H54 (cell line): ENCODE measurements around the gene NCDN.

Experiments
- DNase-seq: peaks from one replicate; pipeline ENCODE4 v3.0.0; 2011; ENCODE audit warnings: low spot score, mixed read lengths; ENCODE audit not compliant: insufficient read length
- FAIRE-seq: peaks from 3 replicates; lab custom pipeline; 2011; peaks lifted over from hg19 to GRCh38; lab: Jason Lieb, UNC
- POLR2A ChIP-seq: IDR thresholded peaks from 2 replicates; pipeline ENCODE4 v1.6.1; 2011; ENCODE audit warnings: low read depth, mild to moderate bottlenecking, low read length

The NCDN gene

DNA sequence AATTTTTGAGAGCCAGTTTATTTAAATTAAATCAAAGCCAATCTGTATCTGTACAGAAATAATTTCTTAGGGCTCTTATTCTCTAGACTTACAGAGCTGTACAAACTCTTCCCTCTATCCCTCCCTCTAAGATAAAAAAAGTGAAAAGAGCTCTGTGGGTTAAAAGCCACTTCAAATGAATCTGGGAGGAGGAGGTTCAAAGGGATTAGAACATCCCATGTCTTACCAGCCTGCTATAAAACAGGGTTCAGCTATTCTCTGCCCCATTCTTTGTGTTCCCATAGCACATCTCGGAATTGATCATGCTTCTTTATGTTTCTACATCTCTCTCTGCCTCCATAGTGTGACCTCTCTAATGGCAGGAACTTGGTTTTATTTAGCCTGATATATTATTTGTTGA, 19.8 kb upstream of the NCDN start:
- no peak for TF ChIP-seq POLR2A
- FAIRE-seq (no peak), DNase-seq (no peak)

DNA sequence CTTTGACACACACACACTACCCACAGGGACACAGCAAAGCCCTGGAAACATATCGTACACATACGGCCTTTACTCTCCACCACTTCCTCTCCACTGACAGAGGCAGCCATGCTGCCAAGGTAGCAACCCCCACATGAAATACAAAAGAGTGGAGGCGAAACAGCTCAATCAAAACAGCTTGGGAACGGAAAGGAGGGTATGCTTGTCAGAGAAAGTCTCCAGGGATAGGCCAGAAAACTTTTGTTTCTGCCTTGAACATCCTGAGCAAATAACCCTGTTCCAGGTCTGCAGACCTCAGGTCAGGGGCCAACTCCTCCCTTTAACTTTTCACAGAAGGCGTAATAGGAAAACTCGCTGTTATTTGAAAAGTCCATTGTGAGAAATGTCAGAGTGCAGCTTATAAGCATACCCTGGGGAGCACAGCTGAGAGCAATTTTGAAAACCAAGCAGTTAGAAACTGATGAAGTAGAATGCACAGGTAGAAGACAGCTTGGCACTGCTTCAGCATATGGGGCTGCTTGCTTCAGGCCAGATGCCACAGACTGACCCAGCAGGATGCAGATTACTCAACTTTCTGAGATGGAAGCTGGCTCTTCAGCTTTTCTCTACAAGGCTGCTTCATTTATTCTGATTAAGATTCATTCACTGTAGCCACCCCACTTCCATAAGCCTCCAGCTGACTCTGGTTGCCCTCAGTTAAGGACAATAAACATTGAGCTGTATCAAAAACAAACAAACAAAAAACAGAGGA, 18.4 kb upstream of the NCDN start:
- no peak for DNase-seq
- TF ChIP-seq POLR2A = no peak
- FAIRE-seq = peak; percentile 83

DNA sequence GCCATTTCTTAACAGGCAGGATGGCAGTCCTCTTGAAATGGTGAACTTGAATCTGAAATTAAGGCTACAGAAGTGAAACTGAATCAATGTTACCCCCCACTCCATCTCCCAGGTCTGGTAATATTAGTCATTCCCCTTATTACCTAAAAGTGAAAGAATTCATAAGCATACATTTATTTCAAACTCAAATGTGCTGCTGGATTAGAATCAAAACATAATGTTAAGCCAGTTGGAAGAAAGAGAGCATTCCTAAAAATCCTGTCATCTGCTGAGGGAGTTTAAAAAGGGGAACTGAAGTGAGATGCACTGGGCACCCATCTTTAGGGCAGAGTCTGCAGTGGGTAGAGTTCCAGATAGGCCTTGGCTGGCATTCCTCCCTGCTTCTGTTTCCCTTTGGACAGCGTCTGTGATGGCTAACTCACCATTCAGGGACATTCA, 17.8 kb upstream of the NCDN start:
- no peak for TF ChIP-seq POLR2A
- no peak for DNase-seq
- no peak for FAIRE-seq

DNA sequence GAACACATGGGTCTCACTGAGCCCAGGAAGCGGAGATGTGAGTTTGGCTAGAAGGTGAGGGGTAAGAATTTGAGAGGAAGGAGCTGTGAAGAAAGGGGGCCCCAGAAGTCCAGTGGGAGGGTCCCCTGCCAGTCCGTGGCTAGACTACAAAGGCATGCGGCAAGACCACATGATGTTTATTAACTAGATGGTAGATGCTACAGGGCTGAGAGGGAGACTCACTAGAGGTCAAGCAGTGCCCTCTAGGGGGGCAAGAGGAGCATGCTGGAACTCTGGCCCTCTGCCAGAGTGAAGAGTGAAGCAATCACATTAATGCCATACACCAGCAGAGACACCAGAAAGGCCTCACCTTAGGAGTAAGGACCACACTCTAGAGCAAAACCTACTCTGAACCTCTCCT, 12.6 kb upstream of the NCDN start:
- FAIRE-seq (peak; percentile 11), DNase-seq (no peak)
- TF ChIP-seq POLR2A = no peak

DNA sequence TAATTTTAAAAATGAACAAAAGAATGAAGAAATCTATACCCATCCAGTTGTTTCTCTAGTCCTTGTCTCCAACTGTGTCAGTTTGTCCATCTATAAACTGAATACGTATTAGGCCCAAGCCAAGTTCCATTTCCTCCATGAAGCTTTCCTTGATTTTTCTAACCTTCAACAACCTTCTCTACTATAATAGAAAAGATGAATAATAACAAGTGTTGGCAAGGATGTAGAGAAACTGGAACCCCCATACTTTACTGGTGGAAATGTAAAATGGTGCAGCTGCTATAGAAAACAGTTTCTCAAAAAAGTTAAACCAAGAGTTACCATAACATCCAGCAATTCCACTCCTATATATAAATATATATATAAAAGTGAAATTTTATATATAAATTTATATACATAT, 11.0 kb upstream of the NCDN start:
- DNase-seq (no peak), FAIRE-seq (no peak)
- TF ChIP-seq POLR2A = no peak

DNA sequence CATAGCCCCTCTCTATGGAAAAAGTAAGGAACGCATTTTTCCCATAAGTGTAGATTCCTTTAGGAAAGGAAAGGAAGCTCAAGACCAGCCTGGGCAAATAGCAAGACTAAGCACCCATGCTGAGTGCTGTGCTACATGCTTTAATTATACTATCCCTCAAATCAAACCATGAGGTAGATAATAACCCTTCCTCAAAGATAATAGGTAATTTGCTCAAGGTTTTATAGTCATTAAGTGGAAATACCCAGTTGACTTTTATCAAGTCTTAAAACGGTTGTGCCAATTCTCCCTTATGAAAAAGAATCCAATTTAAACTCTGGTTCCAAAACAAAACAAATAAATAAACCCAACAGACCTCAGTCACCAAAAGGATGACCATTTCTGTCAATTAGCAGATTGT, 3.7 kb upstream of the NCDN start:
- no peak for TF ChIP-seq POLR2A
- no peak for FAIRE-seq
- DNase-seq = no peak

DNA sequence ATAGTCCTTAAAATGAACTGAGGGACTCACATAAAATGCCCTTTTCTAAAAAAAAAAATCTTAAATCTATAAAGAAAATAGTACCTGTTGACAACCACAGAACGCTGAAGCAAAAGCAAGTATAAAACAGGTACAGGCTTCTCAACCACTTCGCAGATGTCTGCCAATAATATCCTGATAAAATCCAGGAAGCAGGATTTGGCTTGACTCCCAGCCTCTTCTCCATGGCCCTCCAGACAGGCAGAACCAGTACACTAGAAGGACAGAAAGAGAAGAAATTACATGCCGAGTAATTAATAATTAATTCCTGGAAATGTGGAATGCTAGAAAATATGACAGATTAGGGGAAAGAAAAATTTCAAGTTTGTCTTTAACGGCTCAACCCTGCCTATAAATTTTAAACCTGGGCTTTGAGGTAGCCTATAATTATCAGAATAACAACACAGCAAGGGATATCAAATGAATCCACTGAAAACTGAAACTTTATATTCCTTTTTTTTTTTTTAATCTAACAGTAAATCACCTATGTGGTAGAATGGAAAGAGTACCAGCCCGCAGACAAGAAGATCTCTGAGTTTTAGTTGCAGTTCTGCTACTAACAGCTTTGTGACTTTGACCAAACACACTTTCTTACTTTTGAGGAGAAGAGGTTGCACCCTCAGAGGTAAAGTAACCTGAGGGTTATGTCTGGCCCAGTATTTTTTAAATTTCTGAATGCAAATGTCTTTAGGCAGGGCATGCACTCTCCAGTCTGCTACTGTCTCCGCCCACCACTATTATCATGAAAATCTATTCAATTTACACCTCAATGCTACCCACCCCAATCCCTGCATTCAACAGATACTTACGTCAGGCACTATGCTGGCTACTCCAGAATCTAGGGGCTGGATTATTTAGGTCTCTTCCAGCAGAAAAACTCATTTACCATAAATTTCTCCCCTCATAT, 3.1 kb upstream of the NCDN start:
- DNase-seq (no peak), FAIRE-seq (no peak)

DNA sequence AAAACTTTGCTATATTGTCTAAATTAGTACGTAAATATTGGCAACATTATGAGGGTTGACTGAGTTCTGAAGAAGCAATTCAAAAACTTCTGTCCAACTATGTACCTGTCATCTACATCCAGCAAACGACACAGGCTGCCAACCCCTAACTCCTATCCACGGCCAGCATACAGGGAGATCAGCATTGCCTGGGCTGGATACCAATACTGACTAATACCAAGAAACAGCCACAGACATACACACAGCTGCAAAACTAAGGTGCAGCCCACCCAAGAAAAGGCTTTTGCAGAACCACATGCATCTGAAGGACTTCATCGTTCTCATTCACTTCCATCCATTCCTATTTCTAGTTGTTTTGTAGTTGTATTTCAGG, 2.4 kb upstream of the NCDN start:
- no peak for TF ChIP-seq POLR2A
- no peak for DNase-seq
- no peak for FAIRE-seq

More for the DNA sequence above, 3.1 kb upstream of the NCDN start:
- TF ChIP-seq POLR2A = no peak

DNA sequence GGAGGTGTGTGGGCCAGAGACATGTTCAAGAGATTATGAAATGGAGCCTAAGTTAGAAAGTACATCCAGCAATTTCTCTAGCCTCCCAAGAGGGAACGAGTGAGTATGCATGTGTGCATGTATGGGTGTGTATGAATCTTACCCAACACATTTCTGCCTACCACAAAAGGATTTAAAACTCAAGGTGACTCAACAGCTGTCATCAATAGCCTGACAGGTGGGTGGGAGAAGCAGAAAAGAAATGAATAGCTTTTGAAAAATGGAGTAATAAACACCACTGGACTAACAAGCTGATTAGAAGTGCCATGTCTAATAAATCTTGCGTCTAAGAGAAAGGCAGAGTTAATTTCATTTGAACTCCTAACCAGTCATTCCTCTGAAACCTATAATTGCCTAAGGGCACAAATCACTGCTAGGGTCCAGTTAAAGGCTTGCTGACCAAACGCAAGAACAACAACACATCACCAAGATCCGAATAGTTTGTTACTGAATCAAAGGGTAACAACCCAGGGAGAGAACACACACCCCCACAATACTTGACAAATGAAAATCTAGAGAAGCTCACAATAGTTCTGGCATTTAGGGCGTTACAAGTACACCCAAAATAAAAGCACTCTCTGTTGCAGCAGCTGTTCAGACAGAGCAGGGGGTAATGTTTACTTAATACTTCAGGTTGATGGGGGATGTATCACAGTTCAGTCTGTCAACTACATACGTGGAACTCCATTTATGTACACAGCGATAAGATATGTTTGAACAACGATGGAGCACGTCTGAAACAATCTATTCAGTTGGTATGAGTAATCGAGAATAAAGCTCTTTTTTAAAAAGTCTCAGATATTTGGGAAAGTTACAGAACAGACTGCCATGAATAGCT, 1.8 kb upstream of the NCDN start:
- TF ChIP-seq POLR2A = no peak
- peak; percentile 64 for FAIRE-seq
- no peak for DNase-seq

DNA sequence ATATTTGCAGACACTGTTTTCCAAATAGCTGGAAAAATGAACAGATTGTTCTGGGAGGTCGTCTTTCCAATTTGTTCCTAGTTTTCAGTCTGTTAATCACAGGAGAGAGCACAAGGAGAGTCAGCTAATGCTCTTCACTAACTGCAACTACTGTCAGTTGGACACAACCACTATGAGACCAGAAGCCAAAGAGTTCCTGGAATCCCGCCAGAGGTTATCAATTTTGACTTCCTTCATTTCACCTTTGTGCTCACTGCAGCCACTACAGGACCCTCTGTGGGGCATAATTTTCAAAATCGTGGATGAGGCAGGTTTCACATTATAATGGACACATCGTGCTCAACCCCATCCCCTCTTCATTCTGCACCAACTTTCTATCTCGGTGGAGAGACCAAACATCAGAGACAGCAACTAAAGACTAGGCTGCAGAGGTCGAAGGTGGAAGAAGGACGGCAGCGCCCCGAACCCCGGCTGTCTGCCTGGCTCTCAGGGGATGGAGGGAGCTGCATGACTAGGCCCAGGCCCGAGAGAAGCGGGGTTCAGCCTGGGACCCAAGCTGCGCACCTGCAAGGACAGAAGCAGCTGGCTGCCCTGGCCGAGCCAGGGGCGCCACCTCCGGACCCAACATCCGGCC, 998 bp upstream of the NCDN start:
- FAIRE-seq = no peak
- no peak for TF ChIP-seq POLR2A
- no peak for DNase-seq

DNA sequence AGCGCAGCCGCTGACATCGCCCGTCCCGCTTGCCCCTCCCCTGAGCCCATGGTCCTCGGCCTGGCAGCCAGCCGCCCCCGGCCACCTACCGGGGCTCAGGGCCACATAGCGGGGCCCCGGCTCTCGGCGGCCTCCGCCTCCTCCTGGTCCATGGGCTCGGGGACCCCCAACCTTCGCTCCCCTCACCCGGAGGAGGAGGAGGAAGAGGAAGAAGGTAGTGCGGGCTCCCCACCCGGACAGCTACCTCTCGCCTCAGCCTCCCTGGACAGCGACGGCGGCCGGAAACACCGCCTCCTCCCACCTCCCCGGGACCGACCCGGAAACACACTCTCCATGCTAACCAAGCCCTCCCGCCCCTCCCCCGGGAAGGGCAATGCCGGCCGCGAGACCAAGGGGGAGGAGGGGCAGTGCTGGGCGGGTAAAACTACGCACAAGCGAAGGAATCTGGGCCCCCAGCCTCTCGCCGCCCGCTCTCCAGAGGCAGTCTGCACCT, 435 bp upstream of the NCDN start, which contains the start of gene KIAA0319L:
KIAA0319L (minus strand) TSS at position 286 of the 493 bp plus-strand sequence. CDS start 2,912 bp downstream, outside the sequence.
- peak; percentile 75 for TF ChIP-seq POLR2A
- FAIRE-seq (no peak), DNase-seq (peak; percentile 77)

DNA sequence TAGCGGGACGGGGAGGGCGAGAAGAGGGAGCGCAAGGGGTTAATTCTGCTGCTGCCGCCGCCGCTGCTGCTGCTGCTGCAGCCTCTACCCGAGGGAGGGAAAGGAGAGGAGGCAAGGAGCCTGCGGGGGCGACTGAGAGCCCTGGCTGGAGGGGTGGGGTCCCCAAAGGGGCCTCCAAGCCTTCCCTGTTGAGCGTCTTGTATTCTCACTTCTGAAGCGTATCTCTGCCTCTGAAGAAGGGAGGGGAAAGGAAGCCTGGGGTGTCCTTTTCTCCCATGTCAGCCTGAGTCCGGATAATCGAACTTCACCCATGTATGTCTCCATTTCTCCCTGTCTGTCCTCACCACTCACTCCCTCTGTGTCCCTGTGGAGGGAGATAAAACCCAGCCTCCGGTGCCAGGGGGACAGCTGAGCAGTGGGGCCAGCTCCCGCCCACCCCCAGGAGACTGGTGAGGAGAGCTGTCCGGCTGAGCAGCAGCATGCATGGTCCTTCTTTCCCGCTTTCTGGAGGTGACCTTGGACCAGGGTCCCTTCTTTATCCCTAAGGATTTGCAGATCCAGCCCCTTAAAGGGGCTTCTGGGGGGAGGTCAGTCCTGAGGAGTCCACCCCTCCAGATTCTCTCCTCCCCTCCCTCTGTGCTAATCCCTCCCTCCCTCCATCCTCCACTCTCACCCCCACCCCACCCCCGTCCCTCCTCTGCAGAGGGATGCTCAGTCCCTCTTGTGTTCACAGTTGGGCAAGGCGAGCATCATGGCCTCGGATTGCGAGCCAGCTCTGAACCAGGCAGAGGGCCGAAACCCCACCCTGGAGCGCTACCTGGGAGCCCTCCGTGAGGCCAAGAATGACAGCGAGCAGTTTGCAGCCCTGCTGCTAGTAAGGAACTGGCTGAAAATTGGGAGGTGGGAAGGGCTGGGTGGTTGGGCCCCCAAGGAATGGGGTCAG, 1.0 kb downstream of the NCDN start:
- DNase-seq (no peak), FAIRE-seq (no peak)
- no peak for TF ChIP-seq POLR2A
